NCI-H2196 (cell line): ENCODE measurements around the gene PHACTR1.

Experiments used
- DNase-seq: peaks from one replicate; lab custom pipeline; 2025; ENCODE audit not compliant: unreplicated experiment; lab: John Stamatoyannopoulos, UW

Gene PHACTR1

DNA sequence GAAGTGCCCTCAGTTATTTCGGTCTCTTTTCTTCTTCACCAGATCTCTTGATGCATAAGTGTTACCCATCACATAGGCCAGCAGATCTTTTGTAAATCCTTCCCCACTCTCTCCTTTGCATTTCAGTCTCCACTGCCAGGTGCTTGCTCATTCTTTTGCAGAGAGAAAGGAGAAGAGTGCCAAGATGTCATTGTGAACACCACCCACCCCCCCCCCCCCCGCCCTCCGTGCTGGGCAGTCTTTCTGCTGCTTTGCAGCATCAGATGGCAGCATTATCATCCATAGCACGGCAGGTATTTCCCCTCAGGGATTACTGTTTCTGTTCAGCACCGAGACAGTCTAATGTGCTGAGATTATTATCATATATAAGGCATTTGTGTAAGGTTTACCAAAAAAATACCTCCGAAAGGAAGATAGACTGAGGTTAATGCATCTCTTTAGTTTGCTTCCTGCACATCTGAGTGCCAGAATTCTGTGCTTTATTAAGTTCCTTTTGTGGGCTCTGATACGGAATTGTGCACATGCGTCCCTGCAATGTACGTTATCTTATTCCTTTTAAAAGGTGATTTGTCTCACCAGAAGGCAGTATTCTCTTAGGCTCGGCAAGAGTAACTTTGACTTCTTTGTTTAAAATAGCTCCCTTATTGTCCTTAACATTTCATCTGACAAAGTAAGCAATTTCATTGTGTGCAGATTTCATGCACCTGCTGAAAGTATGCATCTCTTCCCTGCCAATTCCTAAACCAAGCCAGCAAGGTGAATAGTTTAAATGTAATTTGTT is 128.8 kb downstream of the PHACTR1 start:
- DNase-seq = no peak

DNA sequence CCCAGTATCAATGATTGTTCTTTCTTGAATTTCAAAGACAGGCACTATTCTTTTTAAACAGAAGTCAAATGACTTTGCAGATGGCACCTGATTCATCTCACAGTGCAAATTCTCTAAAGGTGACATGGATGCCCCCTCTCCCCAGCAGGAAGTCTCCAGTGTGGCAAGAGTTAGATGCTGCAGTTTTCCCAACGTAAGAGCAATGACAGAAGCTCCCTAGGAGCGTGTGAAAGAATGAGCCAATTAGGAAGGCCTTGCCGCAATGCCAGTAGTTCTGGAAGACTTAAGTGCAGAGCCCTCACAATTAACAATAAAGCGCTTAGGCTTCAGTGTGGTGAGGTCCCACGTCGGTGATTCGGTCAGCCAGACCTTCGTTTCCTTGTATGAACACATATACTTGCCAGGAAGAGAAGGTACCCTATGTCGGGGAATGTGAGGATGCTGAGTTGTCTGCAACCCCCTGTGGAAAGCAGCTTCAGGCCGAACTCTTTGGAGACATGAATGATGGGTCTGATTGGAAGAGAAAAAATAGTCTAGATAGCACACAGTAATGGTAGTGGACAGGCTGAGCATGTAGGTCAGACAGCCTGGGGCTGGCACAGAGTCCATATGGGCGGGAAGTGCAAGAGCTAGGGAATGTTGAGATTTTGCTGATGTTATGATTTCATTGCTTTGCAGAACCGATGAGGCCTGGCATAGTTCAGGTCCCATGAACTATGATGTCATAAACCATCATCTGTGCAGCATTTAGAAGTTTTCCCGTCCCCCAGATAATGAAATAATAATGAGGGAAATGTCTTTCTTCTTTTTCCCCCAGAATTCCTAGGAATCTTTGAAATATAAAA is 132.6 kb downstream of the PHACTR1 start:
- no peak for DNase-seq

DNA sequence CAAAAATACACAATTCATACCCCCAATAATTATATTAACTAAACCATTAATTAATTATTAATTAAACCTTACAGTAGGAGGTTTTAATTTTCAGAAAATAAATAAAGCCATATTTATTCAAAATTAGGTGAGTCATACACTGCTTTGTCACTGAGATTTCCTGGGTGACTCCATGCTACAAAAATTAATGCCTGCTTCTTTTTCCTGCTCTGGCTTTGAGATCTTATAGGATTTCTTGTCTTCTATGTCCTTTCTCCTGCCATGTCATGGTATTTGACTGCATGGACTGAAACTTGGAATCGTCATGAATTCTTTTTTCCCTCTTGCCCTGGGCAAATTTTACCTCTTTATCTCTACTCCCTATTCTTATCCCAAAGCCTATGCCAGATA is 133.2 kb downstream of the PHACTR1 start:
- no peak for DNase-seq

DNA sequence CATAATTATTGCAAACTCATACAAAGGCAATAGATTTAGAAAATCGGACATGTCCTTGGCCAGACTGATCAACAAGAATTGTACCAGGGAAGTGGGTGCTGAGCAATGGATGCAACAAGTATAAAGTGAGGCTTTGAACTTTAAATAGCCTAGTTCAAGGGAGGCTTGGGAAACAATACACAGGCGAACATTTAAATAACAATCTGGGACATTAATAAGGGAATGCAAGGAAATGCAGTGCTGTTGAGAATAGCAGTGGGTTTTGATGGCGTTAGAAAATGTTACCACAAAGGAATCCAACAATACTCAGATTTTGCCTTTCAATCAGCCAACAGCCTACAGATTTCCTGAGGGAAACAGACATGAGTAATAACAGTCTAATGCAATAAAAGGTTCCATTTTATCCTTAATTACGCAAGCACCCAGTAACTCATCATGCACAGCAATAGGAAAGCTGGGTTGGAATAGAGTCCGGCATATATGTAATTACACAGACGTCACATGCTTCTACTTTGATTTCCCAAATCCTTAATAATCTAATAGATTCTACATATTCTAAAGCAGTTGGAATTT is 134.6 kb downstream of the PHACTR1 start:
- DNase-seq = no peak

DNA sequence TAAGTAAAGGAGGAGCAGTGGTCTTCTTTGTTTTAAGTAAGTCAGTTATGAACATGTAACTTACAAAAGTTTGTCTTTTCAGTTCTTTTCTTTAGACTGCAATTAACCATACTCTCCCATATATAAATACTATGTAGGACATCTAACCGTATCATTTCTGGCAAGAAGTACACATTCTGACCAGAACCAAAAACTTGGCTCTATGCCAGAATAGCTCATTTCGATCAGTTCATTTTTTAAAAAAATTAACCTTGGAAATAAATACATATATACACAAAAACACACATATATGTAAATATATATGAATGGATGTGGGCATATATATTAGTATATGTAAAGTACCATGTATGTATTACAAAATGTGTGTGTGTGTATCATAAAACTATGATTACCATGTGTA is 145.0 kb downstream of the PHACTR1 start:
- DNase-seq = no peak

DNA sequence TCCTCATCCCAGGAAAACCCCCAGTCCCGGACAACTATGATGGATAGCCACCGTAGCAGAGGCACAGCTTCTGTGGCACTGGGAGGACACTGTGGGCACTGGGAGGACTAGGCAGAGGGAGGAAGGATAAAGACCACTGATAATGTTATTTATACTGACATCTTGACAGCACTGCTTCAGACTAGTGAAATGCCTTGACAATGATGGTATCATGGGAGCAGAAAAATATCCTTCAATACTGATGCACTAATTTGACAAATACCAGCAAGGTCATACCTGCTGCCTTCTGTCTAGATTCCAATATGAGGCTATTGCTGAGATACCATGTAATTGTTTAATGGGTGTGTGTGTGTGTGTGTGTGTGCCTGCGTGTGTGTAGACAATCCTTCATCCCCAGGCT is 148.6 kb downstream of the PHACTR1 start:
- no peak for DNase-seq

DNA sequence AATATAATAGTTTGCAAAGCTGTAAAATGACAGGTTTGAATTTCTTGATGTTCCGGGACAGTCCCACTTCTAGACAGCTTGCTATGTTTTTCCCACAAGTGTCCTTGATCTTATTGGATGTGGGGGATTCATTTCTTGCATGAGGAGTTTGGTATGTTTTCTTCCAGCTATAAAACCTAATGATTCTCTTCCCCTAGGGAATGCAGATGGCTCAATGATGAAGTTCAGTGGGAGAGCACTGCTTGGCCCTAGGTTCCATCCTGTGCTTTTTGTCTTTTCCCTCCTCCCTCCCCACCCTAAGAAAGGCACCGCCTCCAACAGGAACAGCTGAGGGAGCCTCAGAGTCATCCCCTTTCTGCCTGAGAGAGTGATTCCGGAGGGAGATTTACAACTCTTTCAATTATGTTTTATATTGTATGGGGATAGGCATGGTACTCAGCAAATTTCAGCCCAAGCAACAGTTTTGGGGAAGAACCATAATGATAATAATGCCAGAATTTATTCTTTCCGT is 149.2 kb downstream of the PHACTR1 start:
- no peak for DNase-seq

DNA sequence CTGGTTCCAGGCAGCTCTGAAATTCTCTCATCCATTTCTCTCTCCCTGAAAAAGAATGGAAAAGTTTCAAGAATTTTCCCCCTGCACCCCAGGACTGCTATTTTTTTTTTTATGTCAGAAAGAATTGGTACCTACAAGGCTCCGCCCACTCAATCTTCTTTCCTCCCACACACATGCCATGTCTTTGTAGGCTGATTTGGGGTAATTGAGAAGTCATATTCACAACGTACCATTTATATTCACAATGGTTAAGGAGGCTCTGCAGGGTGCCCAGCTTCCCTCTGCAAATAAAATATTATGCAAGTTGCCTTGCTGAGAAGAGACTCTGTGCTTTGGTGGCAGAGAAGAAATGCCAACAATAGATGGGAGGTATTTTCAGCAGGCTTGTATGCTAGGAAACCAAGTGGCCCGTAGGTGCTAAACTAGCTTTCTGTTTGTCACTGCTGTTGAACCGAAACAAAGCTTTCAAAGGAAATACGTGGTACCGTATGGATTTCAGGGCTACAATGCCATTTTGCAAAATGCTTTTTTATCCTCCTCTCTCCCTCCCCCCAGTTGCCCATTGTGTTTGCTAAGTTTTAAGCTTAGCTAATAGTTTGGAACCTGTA is 150.0 kb downstream of the PHACTR1 start:
- DNase-seq = no peak

DNA sequence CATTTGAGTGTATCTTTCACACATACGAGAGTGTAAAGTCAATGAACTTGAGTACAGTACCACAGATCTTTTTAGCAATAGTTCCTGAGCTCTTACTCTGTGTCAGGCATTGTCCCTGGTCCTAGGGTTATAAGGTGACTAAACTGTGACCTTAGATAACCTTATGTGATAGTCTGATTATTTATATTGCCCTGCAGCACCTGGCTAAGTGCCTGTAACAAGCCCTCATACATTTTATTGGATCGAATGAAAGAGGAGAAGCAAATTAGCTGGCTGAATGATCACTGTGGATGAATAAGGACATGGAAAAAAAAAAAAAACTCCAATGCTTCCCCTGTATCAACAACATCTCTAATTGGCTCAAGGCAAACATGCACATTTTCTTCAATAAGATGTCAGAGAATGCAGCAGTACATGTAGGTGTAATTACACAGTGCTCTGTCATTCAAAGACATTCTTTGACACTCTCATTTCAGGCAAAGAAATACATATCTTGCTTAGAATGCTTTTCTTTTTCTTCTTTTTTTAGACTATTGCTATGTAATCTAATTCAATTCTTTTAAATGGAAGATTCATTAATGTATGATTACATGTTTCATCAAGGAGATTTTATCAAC is 153.4 kb downstream of the PHACTR1 start:
- DNase-seq = no peak

DNA sequence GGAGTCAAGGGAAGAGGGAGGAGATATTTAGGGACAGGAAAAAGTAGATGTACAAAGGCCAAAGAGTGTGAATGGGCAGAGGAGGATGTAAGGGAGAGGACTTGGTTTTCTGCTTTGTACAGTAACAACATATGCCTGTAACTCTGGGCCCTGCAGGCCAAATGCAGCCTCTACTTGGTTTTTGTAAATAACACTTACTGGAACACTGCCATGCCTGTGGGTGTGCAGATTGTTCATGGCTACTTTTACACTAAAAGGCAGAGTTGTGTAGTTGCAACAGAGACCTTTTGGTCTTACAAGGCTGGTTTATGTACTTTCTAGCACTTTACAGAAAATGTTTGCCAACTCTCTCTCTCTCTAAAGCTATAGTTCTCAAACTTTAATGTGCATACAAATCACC is 157.1 kb downstream of the PHACTR1 start:
- DNase-seq = no peak

DNA sequence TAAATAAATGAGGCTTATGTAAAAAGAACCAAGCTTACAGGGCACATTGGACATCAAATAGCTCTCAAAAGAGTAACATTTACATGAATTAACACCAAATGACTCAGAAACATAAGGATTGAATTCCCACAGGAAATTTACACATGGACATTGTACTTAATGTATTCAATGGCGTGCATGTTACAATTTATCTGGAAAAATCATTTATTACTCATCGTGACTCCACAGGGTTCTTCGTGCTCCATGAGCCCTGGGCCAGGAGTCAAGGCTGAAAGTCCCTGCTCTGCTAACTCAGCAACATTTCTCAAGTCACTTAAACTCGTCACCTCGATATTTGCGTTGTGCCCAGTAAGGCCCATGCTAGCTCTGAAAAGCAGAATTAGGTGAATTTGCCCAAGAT is 158.5 kb downstream of the PHACTR1 start:
- no peak for DNase-seq

DNA sequence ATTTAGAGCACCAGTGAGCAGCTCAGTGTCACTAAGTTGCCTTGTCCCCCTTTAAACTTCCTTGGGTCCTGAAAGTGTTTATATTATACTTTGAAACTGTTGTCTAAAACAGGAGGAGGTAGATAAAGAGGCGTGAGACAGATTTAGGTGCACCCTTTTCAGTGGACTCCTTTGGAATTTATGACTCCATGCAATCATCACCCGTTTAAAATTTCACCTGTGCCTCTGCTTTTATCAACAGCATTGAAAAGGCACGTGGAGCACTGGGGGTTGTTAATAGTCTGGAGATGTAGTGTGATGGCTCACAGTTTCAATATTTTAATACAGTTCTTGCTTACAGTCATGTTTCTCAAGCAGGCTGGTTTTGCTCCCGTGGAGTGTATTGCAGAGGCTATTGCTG is 162.2 kb downstream of the PHACTR1 start:
- no peak for DNase-seq

DNA sequence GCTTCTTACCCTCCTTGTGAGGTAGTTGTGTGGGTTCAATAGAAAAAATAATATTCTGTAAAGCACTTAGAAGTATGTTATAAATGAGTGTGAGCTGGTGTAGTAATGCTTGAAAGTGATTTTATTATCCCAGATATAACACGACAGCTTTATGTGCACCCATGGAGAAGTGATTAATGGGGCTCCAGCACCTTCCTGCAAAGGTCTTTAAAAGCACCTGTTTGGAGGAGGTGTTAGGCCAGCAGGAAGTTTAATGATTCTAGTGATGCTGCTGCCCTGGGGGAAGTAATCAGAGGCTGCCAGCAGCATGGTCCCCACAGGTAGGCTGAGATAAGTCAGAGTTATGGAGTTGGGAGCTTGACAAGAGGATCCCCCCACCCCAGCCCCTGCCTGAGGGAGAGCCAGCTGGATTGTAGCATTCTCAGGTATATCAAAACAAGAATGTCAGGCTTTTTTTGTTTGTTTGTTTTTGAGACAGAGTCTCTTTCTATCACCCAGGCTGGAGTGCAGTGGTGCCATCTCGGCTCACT is 166.3 kb downstream of the PHACTR1 start:
- DNase-seq = no peak

DNA sequence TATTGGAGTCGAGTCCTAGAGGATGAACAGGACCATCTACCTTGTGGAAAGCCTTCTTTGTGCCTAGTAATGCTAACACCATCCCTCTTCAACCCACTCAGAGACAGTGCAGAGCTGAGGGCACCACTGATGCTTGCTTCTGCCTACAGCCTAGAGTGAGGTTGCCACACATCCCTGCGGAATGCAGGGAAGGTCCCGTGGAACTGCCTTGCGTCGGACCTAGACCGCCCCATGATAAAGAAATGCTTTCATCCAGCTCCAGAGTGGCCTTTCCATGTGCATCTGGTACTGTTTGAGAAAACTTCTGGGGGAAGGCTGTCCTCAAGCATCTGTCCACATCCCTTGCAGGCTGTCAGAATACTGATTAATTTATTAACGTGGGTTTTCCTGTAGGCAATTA is 168.4 kb downstream of the PHACTR1 start:
- DNase-seq = no peak

DNA sequence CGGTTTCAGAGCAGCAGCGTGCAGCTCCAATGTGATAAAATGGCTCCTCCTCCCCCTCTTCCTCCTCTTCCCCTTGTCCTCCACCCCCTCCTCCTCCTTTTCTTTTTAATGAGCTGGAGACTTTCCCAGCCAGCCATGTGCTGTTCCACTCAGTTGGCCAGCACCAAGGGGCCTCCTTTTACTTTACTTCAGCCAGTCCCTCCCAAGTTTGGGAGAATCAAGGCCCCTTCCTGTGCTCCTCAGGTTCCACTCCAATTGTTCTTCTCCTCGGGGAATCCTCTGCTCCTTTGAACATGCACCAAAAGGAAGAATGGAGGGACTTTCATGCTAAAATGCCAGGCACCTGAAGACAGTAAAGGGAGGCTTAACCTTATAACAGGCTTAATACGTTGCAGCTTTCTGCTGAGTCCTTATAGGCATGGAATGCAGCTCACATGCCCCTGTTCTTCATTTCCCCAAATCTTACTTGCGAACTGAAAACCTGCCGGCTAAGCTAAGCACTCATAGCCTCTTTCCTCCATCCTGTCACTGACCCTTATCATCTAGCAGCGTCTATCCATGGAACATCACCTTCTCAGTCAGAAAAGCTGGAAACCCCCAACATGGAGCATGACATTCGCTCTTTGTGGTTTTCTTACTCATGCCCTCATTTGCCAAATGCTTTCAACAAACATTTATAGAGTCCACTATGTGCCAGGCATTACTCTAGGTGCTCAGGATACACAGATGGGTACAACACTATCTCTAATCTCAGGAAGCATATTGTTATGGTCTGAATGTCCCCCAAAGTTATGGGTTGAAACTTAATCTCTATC is 170.6 kb downstream of the PHACTR1 start:
- no peak for DNase-seq

DNA sequence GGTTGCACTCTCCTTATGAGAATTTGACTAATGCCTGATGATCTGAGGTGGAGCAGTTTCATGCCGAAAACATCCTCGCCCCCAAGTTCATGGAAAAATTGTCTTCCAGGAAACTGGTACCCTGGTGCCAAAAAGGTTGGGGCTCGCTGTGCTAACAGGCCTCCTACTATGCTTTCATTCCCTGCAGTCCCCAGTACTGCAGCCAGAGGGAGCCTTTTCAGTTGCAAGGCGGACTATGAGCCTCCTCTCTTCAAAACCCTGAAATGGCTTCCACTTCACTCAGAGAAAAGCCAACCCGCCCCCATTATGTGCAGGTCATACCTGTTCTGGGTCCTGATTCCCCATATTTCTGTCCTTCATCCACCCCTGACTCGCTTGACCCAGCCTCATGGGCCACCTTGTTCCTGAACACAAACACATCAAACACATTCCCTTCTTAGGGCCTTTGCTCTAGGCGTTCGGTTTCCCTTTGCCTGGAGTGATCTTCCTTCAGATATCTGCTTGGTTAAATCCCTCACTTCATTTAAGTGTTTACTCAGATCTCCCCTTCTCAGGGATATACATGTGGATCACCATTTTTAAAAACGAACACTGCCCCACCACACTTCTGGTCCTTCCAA is 173.7 kb downstream of the PHACTR1 start:
- DNase-seq = peak; percentile 1

DNA sequence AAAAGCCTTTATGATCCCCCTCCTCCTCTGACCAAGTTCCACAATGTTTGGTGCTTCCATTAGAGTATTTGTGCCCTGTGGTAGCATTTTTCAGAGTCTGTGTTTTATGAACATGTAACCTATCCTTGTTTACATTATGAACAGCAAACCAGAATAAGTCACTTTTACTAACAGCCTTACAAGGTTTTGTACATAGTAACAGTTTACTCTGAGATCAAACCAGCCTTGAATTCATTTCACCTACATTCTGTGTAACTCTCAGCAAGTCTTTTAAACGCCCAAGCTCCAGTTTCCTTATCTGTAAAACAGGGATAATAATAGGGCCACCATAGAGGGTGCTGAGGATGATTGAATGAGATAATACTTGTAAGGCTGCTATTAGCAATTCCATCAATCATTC is 175.0 kb downstream of the PHACTR1 start:
- no peak for DNase-seq

DNA sequence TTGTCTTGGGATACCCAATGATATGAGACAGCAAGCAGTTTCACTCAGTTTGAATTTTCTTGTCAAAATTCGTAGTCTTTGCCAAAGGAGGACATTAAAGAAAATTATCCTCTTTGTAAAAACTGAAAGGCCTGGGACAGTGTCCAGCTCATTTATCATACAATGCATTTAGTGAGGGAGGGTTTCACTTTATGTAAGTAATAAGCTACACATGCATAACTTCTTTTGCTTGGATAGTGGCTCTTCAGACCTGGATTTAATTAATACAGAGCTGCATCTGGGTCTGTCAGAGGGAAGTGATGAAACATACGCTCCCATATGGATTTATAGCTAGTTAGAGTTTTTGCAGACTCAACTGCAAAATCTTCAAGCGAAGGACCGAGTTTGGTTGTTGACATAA is 175.6 kb downstream of the PHACTR1 start:
- DNase-seq = no peak

DNA sequence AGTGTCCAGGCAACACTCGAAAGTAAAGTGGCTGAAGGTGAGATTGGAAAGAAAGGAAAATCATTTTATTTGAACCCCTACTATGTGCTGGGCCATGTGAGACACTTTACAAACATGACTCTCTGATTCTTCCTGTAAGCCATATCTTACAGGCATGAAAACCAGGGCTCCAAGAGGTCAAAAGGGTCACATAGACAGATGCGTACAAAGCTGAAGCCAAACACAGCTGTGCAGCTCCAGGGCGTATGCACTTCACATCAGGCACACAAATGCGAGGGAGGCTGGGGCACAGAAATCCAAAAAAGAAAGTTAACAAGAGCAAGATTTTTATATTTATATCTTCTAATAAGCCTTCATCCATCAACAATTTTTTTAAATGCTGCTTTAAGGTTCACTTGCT is 176.5 kb downstream of the PHACTR1 start:
- DNase-seq = no peak

DNA sequence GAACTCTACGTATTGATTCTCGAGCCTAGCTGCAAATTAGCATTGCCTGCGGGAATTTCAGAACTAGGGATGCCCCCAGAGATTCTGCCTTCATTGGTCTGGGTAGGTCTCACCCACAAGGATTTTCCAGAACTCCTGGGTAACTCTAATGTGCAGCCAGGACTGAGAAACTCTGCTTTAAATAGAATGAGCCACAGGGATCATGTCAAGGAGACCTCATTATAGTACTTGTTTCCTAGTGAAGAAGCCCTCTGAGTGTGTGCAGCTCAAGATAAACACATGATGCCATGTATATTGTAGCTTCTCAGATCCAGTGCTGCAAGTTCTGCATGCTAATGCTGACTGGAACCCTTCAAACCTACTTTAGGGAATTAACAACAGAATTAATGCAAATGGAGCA is 179.2 kb downstream of the PHACTR1 start:
- DNase-seq = no peak
